Tibial nerve (tissue), 4 donors: ENCODE measurements around the gene JUN. TPM values are rescaled to one million over a fixed set of nuclear protein-coding genes. Genes with fewer than 3 reads are reported as not detected.
A peak's percentile ranks its signal among the peaks of the same experiment; 100 is the strongest.

Experiments used
- DNase-seq, 2 donors: peaks; one replicate each; pipeline ENCODE4 v3.0.0-alpha.2; 2019; ENCODE audit warnings: low spot score in 2 of 2
- H3K27ac ChIP-seq, 4 donors: fragments of 200-600 bp; sonication (generic) in 3 of 4; one replicate each; pipeline ENCODE4 v1.5.1; 2017 to 2019; ENCODE audit warnings: mild to moderate bottlenecking in 1 of 4
- H3K27me3 ChIP-seq, 2 donors: fragments of 200-600 bp; sonication (generic) in 1 of 2; one replicate each; pipeline versions ENCODE4 v1.5.1 to v1.6.0; 2017 to 2019
- H3K36me3 ChIP-seq, 3 donors: fragments of 200-600 bp; sonication (generic); one replicate each; pipeline ENCODE4 v1.5.1; 2018 to 2019
- H3K4me1 ChIP-seq, 4 donors: fragments of 200-600 bp; sonication (generic) in 3 of 4; one replicate each; pipeline ENCODE4 v1.5.1; 2017 to 2019
- H3K4me3 ChIP-seq, 4 donors: fragments of 200-600 bp; sonication (generic) in 3 of 4; one replicate each; pipeline ENCODE4 v1.5.1; 2017 to 2019; ENCODE audit warnings: mild to moderate bottlenecking in 1 of 4, moderate library complexity in 1 of 4
- H3K9me3 ChIP-seq, 4 donors: fragments of 200-600 bp; sonication (generic) in 3 of 4; one replicate each; pipeline ENCODE4 v1.5.1; 2017 to 2019
- CTCF ChIP-seq, 5 experiments: fragments of 200-600 bp in 3 of 5; fragments of 450-650 bp in 2 of 5; sonication (generic) in 3 of 5; IDR thresholded peaks; one replicate each; pipeline ENCODE4 v1.5.1; 2016 to 2019; ENCODE audit warnings: antibody characterized with exemption in 5 of 5, mild to moderate bottlenecking in 3 of 5, moderate library complexity in 2 of 5
- EP300 ChIP-seq, 2 donors: sonication (generic); formaldehyde crosslinking; IDR thresholded peaks; one replicate each; pipeline ENCODE4 v1.6.1; 2017; ENCODE audit warnings: antibody characterized with exemption in 2 of 2, mild to moderate bottlenecking in 1 of 2
- POLR2A ChIP-seq, 2 donors: fragments of 450-650 bp; IDR thresholded peaks; one replicate each; pipeline ENCODE4 v1.6.1; 2017; ENCODE audit warnings: antibody characterized with exemption in 2 of 2, mild to moderate bottlenecking in 2 of 2, moderate library complexity in 2 of 2
- WGBS, 2 donors: methylation state at CpG; one replicate each; pipeline ENCODE4 v1.1.5; 2018; 5-methylcytosine and 5-hydroxymethylcytosine counted together
- total RNA-seq, 4 donors: library from RNA; depleted of rRNA; stranded (reverse); fragments of >200 nt; gene quantifications; one replicate each; pipeline ENCODE4 v1.1.0, GENCODE V29; 2016

Gene JUN
- total RNA-seq, 4 donors from 2014 or later = 169 to 267 (median 192) TPM

DNA sequence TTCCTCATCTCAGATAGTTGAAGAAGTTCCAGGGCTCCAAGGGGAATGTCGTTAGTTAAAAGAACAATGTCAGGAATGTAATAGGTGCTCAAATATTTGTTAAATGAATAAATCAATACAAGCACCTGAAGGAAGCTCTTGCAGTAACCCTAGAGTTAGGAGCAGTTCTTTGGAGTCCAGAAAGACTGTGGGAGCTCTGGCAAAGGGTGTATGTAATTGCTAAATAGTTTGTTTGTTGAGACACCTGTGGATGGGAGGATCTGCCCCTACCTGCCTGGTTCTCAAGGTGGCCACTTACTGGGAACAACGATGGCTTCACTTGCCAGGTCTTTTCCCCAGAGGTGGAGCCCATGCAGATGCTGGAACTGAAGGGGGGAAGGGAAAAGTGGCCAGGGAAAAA, 27.5 kb upstream of the JUN start:
- WGBS, 2 donors = 77 to 83% methylated on average over 2 of the region's 2 CpGs
- no peak for DNase-seq
- Histone ChIP-seq H3K27ac (no peak overlapping the region), H3K9me3 (no peaks in the 10 kb centered on the region), H3K4me1 (peaks cover 0 to 28% (median 10%) of the 10 kb centered on the region in 4 donors), H3K36me3 (no peaks in the 10 kb centered on the region), H3K27me3 (no peaks in the 10 kb centered on the region), H3K4me3 (no peak overlapping the region)
- no peak for TF ChIP-seq EP300 (IDR thresholded peaks at IDR 0.05)
- TF ChIP-seq CTCF (IDR thresholded peaks at IDR 0.05) = no peak
- no peak for TF ChIP-seq POLR2A (IDR thresholded peaks at IDR 0.05)

DNA sequence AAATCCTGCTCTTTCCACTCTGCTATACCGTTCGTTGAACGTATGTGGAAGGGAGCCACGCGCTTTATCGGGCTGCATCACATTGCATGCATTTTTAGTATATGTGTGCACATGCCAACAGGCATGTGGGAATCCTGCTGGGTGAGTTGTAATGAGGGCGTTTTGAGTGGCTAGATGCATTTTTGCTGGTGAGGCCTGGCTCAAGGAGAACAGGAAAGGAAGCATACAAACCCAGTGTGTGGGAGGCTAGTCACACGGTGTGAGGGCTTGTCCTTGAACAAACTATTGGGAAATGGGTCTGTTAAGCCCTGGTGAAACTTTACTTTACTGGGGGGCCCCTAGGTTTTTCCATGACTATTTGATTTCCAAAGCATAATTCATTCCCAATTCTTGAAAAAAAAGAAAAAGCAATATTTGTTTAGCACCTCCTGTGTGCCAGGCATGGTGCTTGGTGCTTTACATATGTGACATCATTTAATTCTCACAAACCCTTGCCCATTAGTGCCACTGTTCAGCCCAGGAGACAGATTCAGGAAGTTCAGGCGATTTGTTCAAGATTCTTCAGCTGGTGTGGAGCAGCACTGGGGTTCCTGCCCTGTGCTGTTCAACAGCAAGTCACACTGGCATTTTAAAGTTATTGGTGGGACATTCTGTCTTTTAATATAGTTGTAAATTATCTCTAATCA, 25.6 kb upstream of the JUN start:
- no peak overlapping the region for H3K27ac ChIP-seq
- WGBS, 2 donors = 55 to 77% methylated on average over 9 of the region's 9 CpGs
- no peak for TF ChIP-seq POLR2A (IDR thresholded peaks at IDR 0.05)
- no peak for TF ChIP-seq EP300 (IDR thresholded peaks at IDR 0.05)
- TF ChIP-seq CTCF (IDR thresholded peaks at IDR 0.05) = no peak
- no peaks in the 10 kb centered on the region for H3K27me3 ChIP-seq
- H3K4me1 ChIP-seq = peaks cover 0 to 15% (median 6%) of the 10 kb centered on the region in 4 donors
- no peak for DNase-seq
- no peak overlapping the region for H3K4me3 ChIP-seq
- H3K9me3 ChIP-seq = no peaks in the 10 kb centered on the region
- H3K36me3 ChIP-seq = no peaks in the 10 kb centered on the region

GRCh38 chr1:58808077-58808476, 24.2 kb upstream of the JUN start:
- WGBS, 2 donors = 40 to 46% methylated on average over 2 of the region's 2 CpGs
- no peak overlapping the region for H3K27ac ChIP-seq
- TF ChIP-seq CTCF (IDR thresholded peaks at IDR 0.05) (no peak), EP300 (IDR thresholded peaks at IDR 0.05) (no peak), POLR2A (IDR thresholded peaks at IDR 0.05) (no peak)
- no peak for DNase-seq
- H3K9me3 ChIP-seq = no peaks in the 10 kb centered on the region
- H3K4me3 ChIP-seq = no peak overlapping the region
- no peaks in the 10 kb centered on the region for H3K27me3 ChIP-seq
- H3K4me1 ChIP-seq = peaks cover 0 to 3% (median 0%) of the 10 kb centered on the region in 4 donors
- no peaks in the 10 kb centered on the region for H3K36me3 ChIP-seq

- TF ChIP-seq CTCF (IDR thresholded peaks at IDR 0.05) = no peak
- TF ChIP-seq POLR2A (IDR thresholded peaks at IDR 0.05) = no peak
- no peak for TF ChIP-seq EP300 (IDR thresholded peaks at IDR 0.05)
- Histone ChIP-seq H3K27me3 (no peaks in the 10 kb centered on the region), H3K4me3 (no peak overlapping the region), H3K36me3 (no peaks in the 10 kb centered on the region), H3K9me3 (no peaks in the 10 kb centered on the region), H3K27ac (peak overlapping the region in 1 of 4 donors; percentile 7), H3K4me1 (peaks cover 0 to 3% (median 0%) of the 10 kb centered on the region in 4 donors)
- no peak for DNase-seq
- 90 to 92% methylated on average over 11 of the region's 11 CpGs for WGBS, 2 donors
These were observed 22.1 kb upstream of the JUN start for GRCh38 chr1:58805716-58806571.
